Sigmoid colon (tissue), 4 donors: ENCODE measurements around the gene MRPL33.

ENCODE experiments used
- CTCF ChIP-seq, 4 experiments: fragments of 450-650 bp in 3 of 4; fragments of 200-600 bp in 1 of 4; IDR thresholded peaks; one replicate each; pipeline ENCODE4 v1.5.1; 2016 to 2019; ENCODE audit warnings: antibody characterized with exemption in 4 of 4, mild to moderate bottlenecking in 3 of 4, moderate library complexity in 2 of 4
- POLR2A ChIP-seq, 2 donors: fragments of 450-650 bp; IDR thresholded peaks; one replicate each; pipeline ENCODE4 v1.6.1; 2016; ENCODE audit warnings: antibody characterized with exemption in 2 of 2, mild to moderate bottlenecking in 2 of 2, moderate library complexity in 2 of 2
- POLR2AphosphoS5 ChIP-seq, 4 donors: sonication (generic); formaldehyde crosslinking; IDR thresholded peaks; one replicate each; pipeline ENCODE4 v1.6.1; 2017; ENCODE audit warnings: antibody characterized with exemption in 4 of 4

GRCh38 chr2:27824401-27824800 is 52.9 kb downstream of the MRPL33 start:
- no peak for TF ChIP-seq CTCF (IDR thresholded peaks at IDR 0.05)
- TF ChIP-seq POLR2AphosphoS5 (IDR thresholded peaks at IDR 0.05) = no peak
- no peak for TF ChIP-seq POLR2A (IDR thresholded peaks at IDR 0.05)
